HG02938 (cell line): Measurements from ENCODE around the gene EML4.

Experiments
- ATAC-seq: cut with Tn5 transposase; IDR thresholded peaks from one replicate; pipeline ENCODE4 v1.9.1; 2021; ENCODE audit warnings: mild to moderate bottlenecking, moderate library complexity; ENCODE audit not compliant: unreplicated experiment

Gene EML4

GRCh38 chr2:42194428-42194827 is 25.3 kb downstream of the EML4 start:
- no peak for ATAC-seq

GRCh38 chr2:42195559-42195958 is 26.4 kb downstream of the EML4 start:
- no peak for ATAC-seq

DNA sequence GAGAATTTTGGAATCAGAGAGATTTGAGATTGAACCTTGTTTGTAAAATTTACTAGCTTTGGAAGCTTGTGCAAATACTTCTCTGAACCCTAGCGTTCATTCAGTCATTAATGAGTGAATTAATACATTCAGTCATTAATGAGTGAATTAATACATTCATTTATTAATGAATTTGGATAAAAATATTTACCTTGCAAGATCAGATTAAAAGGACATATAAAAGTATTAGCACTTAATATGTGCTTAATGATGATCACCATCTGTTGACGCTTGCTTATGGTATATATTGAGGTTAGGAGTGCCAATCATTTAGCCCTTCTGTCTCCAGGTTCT is 26.9 kb downstream of the EML4 start:
- ATAC-seq: no peak

DNA sequence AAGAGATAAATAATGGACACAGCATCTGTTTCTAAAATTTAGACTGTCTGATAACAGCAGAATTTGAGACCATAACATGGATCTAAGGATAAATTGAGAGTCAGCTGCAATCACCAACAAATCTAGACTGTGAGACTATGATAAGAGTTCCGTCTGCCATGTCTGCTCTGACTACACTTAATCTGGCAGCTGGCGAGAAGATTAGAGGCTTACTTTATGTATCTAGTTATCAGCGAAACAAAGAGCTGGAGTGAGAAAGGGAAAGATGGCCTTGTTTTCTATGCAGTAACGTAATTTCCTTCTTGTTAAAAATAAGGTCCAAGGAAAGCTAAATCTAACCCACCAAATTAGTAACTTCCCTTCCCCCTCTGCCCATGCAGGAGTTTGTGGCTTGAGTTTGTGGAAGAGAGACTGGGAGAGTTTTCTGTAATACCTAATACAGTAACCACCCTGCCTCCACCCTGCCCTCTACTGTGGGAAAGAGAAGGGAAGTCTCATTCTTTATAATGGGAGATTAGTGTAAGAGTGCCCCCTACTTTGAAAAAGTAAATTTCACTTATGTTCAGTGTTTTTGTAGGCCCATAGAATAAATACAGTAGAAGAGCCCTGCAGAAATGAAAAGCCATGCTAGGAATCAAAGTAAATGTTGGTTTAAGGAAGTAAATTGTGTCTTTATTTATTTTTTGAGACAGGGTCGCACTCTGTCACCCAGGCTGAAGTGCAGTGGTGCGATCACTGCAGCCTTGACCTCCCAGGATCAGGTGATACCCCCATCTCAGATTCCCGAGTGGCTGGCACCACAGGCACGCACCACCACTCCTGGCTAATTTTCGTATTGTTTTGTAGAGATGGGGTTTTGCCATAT is 27.5 kb downstream of the EML4 start:
- ATAC-seq: no peak

DNA sequence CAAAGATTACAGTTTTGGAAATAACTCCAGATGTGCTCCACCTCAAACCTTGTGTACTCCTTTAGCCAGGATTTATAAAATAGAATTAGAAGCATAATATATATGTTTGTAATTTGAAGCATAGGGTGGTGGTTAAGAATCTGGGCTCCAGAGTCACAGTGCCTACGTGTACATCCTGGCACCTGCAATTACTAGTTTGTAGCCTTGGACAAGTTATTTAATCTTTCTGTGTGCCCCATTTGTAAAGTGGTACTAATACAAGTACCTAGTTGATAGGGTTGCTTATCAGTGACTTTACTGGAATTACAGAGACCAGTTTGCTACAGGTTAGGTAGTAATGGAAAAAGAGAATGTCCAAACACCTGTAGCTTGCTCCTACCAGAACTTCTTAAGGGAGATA is 28.6 kb downstream of the EML4 start:
- ATAC-seq: no peak

DNA sequence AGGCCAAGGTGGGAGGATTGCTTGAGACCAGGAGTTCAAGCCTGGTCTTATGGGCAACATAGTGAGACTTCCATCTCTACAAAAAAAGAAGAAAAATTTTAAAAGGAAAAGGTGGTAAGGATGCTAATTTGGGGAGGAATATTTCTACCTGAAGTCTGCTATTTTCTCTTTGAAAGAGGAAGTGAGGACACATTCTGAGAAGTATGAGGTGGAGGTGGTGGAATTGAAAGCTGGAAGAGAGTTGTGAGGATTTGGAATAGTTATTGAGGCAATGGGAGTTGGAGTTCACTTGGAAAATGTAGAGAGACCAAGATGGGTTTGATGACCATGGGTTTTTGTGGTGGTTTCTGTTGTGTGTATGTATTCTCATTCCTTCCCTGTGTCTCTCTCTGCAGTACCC is 29.3 kb downstream of the EML4 start:
- ATAC-seq: no peak

DNA sequence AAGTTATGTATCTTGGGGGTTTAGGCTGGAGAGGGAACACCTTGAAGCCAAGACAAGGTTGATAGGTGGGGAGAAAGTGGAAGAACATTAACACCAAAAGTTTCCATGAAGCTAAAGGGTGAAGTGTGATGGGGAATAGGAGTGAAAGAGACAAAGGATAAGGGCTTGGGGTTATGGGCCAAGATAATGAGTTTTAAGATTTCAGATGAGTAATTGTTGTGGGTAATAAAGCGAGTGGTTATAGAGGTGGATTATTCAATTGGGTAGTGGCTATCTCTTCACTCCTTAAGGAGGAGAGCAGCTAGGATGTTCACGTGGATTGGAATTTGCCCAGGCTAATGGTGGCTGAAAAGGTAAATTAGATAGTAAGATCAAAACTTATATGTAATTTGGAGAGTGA is 29.8 kb downstream of the EML4 start:
- no peak for ATAC-seq

DNA sequence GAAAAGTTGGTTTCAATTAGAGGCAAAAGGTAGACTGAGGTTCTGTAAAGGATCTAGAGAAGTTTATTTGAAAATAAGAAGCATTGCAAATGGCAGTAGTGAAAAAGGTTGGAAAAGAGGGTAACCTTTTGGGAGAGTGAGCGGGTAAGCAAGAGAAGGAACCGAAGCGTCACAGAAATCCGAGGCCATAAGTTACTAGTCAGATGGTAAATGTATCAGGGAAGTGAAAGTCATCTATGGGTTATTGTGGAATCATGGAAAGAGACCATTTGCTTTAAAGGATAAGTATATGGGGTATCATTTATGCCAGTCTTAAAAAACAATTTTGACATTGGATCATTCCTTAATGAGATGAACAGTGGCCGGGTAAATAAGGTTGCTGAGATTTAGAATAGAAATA is 30.5 kb downstream of the EML4 start:
- ATAC-seq: no peak

GRCh38 chr2:42200926-42201855 is 32.0 kb downstream of the EML4 start:
- ATAC-seq: no peak

- ATAC-seq: no peak
Measured at GRCh38 chr2:42202634-42203008, 33.5 kb downstream of the EML4 start.

GRCh38 chr2:42203792-42204191 is 34.6 kb downstream of the EML4 start:
- no peak for ATAC-seq

DNA sequence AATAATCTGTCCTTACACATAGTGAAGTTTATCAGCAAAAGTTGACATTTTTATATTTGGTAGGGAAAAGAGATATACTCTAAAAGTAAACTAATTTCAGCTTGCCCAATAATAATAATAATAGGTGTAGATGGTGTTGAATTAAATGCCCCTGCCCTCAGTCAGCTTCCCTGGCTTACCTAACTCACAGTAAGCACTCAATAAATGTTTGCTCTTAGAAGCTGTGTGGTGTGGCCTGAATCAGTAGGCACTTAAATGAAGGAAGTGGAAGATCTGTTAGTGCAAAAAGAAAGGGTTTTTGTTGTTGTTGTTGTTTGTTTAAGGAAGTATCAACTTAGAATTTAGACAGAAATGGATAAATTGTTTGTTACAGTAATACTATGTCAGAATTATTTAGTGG is 36.2 kb downstream of the EML4 start:
- ATAC-seq: no peak

GRCh38 chr2:42207826-42208225 is 38.7 kb downstream of the EML4 start:
- no peak for ATAC-seq

- no peak for ATAC-seq
Measured at GRCh38 chr2:42210203-42210602, 41.0 kb downstream of the EML4 start.

DNA sequence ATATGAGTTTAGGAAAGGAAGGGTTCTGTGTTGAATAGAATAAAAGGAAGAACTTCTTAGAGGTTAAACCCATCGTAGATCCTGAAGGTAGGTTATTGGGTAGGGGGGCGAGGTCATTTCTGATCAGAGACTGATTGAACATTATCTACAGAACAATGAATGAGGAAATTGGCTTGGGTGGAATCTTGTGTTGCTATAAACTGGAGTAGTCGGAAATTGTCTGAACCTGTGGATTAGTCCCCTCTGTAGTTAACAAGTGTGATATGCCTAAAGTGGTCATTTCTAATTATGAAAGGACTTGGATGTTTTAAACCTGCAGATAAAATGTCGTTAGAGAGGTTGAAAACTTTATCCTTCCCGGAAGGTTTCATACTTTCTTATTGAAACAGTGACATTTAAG is 42.1 kb downstream of the EML4 start:
- no peak for ATAC-seq

DNA sequence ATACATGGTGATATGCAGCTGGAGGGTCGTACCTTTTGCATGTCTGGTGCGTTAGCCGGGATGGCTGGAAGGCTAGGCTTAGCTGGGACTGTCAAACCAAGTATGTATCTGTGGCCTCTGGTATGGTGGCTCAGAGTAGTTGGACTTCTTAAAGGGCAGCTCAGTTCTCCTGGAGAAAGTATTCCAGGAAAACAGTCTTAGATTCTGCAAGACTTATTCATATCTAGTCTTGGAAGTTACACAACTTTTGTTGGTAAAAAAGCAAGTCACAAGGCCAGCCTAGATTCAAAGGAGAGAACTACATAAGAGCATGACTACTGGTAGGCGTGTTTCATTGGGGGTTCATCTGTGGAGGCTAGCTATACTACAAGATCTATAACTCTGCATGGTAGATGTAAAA is 45.5 kb downstream of the EML4 start:
- ATAC-seq: no peak

DNA sequence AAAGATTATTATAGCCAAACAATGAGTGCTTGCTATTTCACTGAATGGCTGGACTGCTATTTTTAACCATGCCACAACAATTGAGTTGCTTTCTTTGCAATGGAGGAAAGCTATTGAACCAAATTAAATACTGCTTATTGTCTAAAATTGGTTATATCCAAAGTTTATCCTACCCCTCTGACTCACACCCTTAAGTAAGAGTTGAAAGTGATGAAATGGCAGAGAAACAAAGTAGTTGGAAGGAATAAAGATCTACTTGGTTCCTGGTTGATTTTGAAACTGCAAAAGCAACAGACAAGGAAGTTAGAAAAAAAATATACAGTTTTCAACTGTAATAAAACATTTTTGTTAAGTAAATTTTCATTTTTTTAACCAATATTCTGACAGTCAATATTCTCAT is 47.5 kb downstream of the EML4 start:
- no peak for ATAC-seq

- ATAC-seq: no peak
Measured at GRCh38 chr2:42217307-42217706, 48.2 kb downstream of the EML4 start.

GRCh38 chr2:42217914-42218313 is 48.8 kb downstream of the EML4 start:
- no peak for ATAC-seq

DNA sequence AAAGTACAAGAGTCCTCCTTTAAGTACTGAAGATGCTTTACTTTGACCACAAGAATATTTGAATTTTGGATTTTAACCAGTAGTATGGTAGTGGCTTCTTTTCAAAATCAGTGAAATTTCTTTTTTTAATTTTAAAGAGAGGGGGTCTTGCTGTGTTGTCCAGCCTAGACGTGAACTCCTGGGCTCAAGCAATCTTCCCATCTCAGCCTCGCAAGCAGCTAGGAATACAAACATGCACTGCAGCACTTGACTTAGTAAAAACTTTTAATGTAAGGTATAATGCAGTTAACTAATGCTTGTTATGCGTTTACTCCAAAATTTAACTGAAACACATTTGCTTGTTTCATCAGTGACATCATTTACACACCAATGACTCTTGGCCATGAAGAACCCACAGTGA is 49.6 kb downstream of the EML4 start:
- no peak for ATAC-seq

DNA sequence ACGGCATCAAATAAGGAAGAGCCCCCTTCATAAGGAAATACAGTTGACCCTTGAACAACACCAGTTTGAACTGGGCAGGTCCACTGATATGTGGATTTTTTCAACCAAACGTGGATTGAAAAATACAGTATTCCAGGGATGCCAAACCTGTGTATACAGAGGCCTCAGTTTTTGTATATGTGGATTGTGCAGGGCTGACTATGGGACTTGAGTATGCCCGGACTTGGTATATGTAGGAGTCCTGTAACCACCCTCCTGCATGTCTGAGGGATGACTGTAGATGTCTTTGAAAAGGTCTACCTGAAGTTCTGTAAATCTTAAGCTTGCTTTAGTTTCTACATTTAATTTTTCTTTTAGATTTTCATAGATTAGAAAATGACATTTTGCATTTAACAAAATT is 50.0 kb downstream of the EML4 start:
- no peak for ATAC-seq

DNA sequence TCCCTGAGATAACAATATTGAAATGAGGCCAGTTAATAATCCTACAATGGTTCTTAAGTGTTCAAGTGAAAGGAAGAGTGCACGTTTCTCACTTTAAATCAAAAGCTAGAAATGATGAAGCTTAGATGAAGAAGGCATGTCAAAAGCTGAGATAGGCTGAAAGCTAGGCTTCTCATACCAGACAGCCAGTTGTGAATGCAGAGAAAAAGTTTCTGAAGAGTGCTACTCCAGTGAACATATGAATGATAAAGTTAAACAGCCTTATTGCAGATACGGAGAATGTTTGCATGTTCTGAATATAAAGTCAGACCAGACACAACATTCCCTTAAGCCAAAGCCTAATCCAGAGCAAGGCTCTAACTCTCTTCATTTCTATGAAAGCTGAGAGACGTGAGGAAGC is 51.4 kb downstream of the EML4 start:
- ATAC-seq: no peak
